Right ventricle myocardium superior (tissue), 1 donor: ENCODE measurements around the gene CCDC170. TPM values are rescaled to one million over a fixed set of nuclear protein-coding genes. Genes with fewer than 3 reads are reported as not detected.
"Not testable (repeated sequence)": the region's sequence is repeated elsewhere in the genome, so short reads cannot be mapped to it uniquely, and the experiment has no call there.

Experiments used
- ATAC-seq: fragments of 200-7000 bp; cut with Tn5 transposase; one replicate; pipeline ENCODE4 v1.9.1; 2020; ENCODE audit warnings: mild to moderate bottlenecking; ENCODE audit not compliant: poor library complexity
- DNase-seq: peaks from one replicate; pipeline ENCODE4 v3.0.0-alpha.2; 2020
- intact Hi-C: fragments of 100-400 bp; cut with DNase I; formaldehyde crosslinking; loops from one replicate; pipeline ENCODE4 v1.11.2; 2022
- total RNA-seq: library from RNA; stranded (reverse); fragmentation: NEBNext Ultra II Directional; extraction: Animal tissue kit (Norgen Biotek cat#: 25700); gene quantifications from one replicate; pipeline ENCODE4 v1.2.1, GENCODE V29; 2021
- donor health status: DM: no; HTN: yes; CAD: no; lungs with severe emphysema.

Gene CCDC170
- total RNA-seq, 1 donor from 2014 or later: 0.65 TPM

GRCh38 chr6:151488226-151488625, 5.6 kb upstream of the CCDC170 start:
- intact Hi-C loops: no loop called here
- ATAC-seq (no peak), DNase-seq (no peak)

GRCh38 chr6:151490996-151491395, 2.8 kb upstream of the CCDC170 start:
- intact Hi-C loops: no loop called here
- no peak for DNase-seq
- no peak for ATAC-seq

- intact Hi-C loops: no loop called here
- ATAC-seq (peak; percentile 38), DNase-seq (no peak)
Measured at GRCh38 chr6:151493161-151493803, 535 bp upstream of the CCDC170 start.

GRCh38 chr6:151494235-151494935, 568 bp downstream of the CCDC170 start:
- intact Hi-C loops: no loop called here
- DNase-seq: peak; percentile 78

GRCh38 chr6:151494936-151495320, 1.1 kb downstream of the CCDC170 start:
- DNase-seq: no peak
- no peak for ATAC-seq
- intact Hi-C loops: no loop called here

More at GRCh38 chr6:151494235-151494935, 568 bp downstream of the CCDC170 start:
- peak; percentile 66 for ATAC-seq

- intact Hi-C loops: no loop called here
- DNase-seq (no peak), ATAC-seq (no peak)
Measured at GRCh38 chr6:151495380-151495779, 1.6 kb downstream of the CCDC170 start.

- intact Hi-C loops: no loop called here
- DNase-seq: no peak
- no peak for ATAC-seq
Measured at GRCh38 chr6:151497905-151498304, 4.1 kb downstream of the CCDC170 start.

GRCh38 chr6:151498327-151498726, 4.5 kb downstream of the CCDC170 start:
- DNase-seq (no peak), ATAC-seq (no peak)
- intact Hi-C loops: no loop called here

- intact Hi-C loops: no loop called here
- no peak for ATAC-seq
- DNase-seq: no peak
Measured at GRCh38 chr6:151499551-151499950, 5.7 kb downstream of the CCDC170 start.

GRCh38 chr6:151501511-151502136, 7.8 kb downstream of the CCDC170 start:
- DNase-seq (no peak), ATAC-seq (no peak)
- intact Hi-C loops: no loop called here

GRCh38 chr6:151502499-151502898, 8.7 kb downstream of the CCDC170 start:
- intact Hi-C loops: no loop called here
- DNase-seq (no peak), ATAC-seq (peak; percentile 46)

GRCh38 chr6:151506761-151507160, 12.9 kb downstream of the CCDC170 start:
- ATAC-seq (no peak), DNase-seq (no peak)
- intact Hi-C loops: no loop called here

GRCh38 chr6:151509048-151509447, 15.2 kb downstream of the CCDC170 start:
- DNase-seq (no peak), ATAC-seq (no peak)
- intact Hi-C loops: no loop called here

- ATAC-seq (no peak), DNase-seq (no peak)
- intact Hi-C loops: no loop called here
Measured at GRCh38 chr6:151512481-151512880, 18.7 kb downstream of the CCDC170 start.

GRCh38 chr6:151514000-151514730, 20.3 kb downstream of the CCDC170 start:
- intact Hi-C loops: no loop called here
- DNase-seq (no peak), ATAC-seq (no peak)

- DNase-seq, ATAC-seq, intact Hi-C loops: not testable (repeated sequence)
Measured at GRCh38 chr6:151518992-151519391, 25.2 kb downstream of the CCDC170 start.

- ATAC-seq (no peak), DNase-seq (no peak)
- intact Hi-C loops: no loop called here
Measured at GRCh38 chr6:151523034-151523433, 29.2 kb downstream of the CCDC170 start.

GRCh38 chr6:151524059-151524458, 30.2 kb downstream of the CCDC170 start:
- intact Hi-C loops: no loop called here
- ATAC-seq (no peak), DNase-seq (no peak)

GRCh38 chr6:151534576-151534975, 40.8 kb downstream of the CCDC170 start:
- intact Hi-C loops: no loop called here
- no peak for DNase-seq
- no peak for ATAC-seq
